Vagina (tissue), 2 donors: Measurements from ENCODE around the gene PTPRN2.

Source experiments
- POLR2A ChIP-seq, 2 donors: fragments of 450-650 bp; IDR thresholded peaks; one replicate each; pipeline ENCODE4 v1.6.1; 2017; ENCODE audit warnings: antibody characterized with exemption in 2 of 2, mild to moderate bottlenecking in 2 of 2, moderate library complexity in 2 of 2
- TF ChIP-seq, protein P1 (sequence below), 3 experiments: fragments of 450-650 bp in 2 of 3; fragments of 200-600 bp in 1 of 3; sonication (generic) in 1 of 3; IDR thresholded peaks; one replicate each; pipeline ENCODE4 v1.5.1; 2017 to 2019; ENCODE audit warnings: antibody characterized with exemption in 3 of 3, mild to moderate bottlenecking in 2 of 3, moderate library complexity in 2 of 3

DNA sequence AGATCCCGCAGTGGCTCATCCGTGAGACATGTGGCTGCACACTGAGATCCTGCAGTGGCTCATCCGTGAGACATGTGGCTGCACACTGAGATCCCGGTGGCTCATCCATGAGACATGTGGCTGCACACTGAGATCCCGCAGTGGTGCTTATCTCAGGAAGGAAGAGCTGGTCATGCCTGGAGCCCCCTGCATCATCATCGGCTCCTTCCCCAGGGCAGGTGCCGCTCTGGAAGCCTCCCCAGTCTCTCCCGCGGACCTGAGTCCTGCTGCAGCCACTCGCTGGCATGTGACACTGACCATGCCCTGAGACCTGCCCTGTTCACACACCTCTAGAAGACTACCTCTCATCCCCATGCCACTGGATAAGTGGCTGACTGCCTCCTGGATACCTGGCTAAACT is 181.3 kb downstream of the PTPRN2 start:
- TF ChIP-seq, protein P1, sequence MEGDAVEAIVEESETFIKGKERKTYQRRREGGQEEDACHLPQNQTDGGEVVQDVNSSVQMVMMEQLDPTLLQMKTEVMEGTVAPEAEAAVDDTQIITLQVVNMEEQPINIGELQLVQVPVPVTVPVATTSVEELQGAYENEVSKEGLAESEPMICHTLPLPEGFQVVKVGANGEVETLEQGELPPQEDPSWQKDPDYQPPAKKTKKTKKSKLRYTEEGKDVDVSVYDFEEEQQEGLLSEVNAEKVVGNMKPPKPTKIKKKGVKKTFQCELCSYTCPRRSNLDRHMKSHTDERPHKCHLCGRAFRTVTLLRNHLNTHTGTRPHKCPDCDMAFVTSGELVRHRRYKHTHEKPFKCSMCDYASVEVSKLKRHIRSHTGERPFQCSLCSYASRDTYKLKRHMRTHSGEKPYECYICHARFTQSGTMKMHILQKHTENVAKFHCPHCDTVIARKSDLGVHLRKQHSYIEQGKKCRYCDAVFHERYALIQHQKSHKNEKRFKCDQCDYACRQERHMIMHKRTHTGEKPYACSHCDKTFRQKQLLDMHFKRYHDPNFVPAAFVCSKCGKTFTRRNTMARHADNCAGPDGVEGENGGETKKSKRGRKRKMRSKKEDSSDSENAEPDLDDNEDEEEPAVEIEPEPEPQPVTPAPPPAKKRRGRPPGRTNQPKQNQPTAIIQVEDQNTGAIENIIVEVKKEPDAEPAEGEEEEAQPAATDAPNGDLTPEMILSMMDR (IDR thresholded peaks at IDR 0.05) = no peak
- TF ChIP-seq POLR2A (IDR thresholded peaks at IDR 0.05) = no peak
